Glutamatergic neuron (in vitro differentiated cells): Measurements from ENCODE around the gene NAB2. TPM values are rescaled to one million over a fixed set of nuclear protein-coding genes. Genes with fewer than 3 reads are reported as not detected.

Source experiments
- DNase-seq: peaks from one replicate; pipeline ENCODE4 v3.0.0; 2022
- H3K27ac Mint-ChIP-seq: one replicate; pipeline ENCODE4 v1.8.0; 2020; ENCODE audit warnings: mild to moderate bottlenecking, mixed read lengths, inconsistent platforms; ENCODE audit not compliant: unreplicated experiment
- H3K27me3 Mint-ChIP-seq: one replicate; pipeline ENCODE4 v1.8.0; 2020; ENCODE audit warnings: mild to moderate bottlenecking, moderate library complexity, mixed read lengths, inconsistent platforms; ENCODE audit not compliant: unreplicated experiment
- H3K36me3 Mint-ChIP-seq: one replicate; pipeline ENCODE4 v1.8.0; 2020; ENCODE audit warnings: mild to moderate bottlenecking, mixed read lengths, inconsistent platforms; ENCODE audit not compliant: unreplicated experiment
- H3K4me1 Mint-ChIP-seq: one replicate; pipeline ENCODE4 v1.8.0; 2020; ENCODE audit warnings: mild to moderate bottlenecking, low read depth, mixed read lengths, inconsistent platforms; ENCODE audit not compliant: unreplicated experiment
- H3K4me3 Mint-ChIP-seq: one replicate; pipeline ENCODE4 v1.8.0; 2020; ENCODE audit warnings: mild to moderate bottlenecking, mixed read lengths, inconsistent platforms; ENCODE audit not compliant: unreplicated experiment
- H3K9me3 Mint-ChIP-seq: one replicate; pipeline ENCODE4 v1.8.0; 2020; ENCODE audit warnings: mild to moderate bottlenecking, moderate library complexity, mixed read lengths, inconsistent platforms; ENCODE audit not compliant: unreplicated experiment
- CTCF ChIP-seq: fragments of 200-600 bp; sonication (generic); IDR thresholded peaks from one replicate; pipeline ENCODE4 v1.5.0; 2021; ENCODE audit not compliant: partially characterized antibody, unreplicated experiment
- total RNA-seq: library from RNA; stranded (reverse); fragmentation: NEBNext Ultra II Directional; extraction: Animal tissue kit (Norgen Biotek cat#: 25700); gene quantifications from one replicate; pipeline ENCODE4 v1.2.1, GENCODE V29; 2021; ENCODE audit not compliant: unreplicated experiment

NAB2 gene
- total RNA-seq, 1 donor from 2014 or later, result 20.0 TPM

GRCh38 chr12:57092529-57092862 lies 3.6 kb downstream of the NAB2 start:
- no peak for DNase-seq
- H3K9me3 Mint-ChIP-seq, result peaks cover 6% of the 10 kb centered on the region
- H3K4me1 Mint-ChIP-seq, result peaks cover 28% of the 10 kb centered on the region
- H3K36me3 Mint-ChIP-seq, result no peaks in the 10 kb centered on the region
- no peak for TF ChIP-seq CTCF
- H3K4me3 Mint-ChIP-seq, result no peak overlapping the region
- H3K27me3 Mint-ChIP-seq, result peaks cover 23% of the 10 kb centered on the region
- H3K27ac Mint-ChIP-seq, result no peak overlapping the region

GRCh38 chr12:57092876-57093414 lies 4.0 kb downstream of the NAB2 start:
- H3K27me3 Mint-ChIP-seq, result peaks cover 21% of the 10 kb centered on the region

GRCh38 chr12:57093415-57094207 lies 4.7 kb downstream of the NAB2 start:
- TF ChIP-seq CTCF, result peak; percentile 67
- no peaks in the 10 kb centered on the region for H3K36me3 Mint-ChIP-seq
- peaks cover 4% of the 10 kb centered on the region for H3K9me3 Mint-ChIP-seq
- peak overlapping the region; percentile 71 for H3K27ac Mint-ChIP-seq
- peak; percentile 76 for DNase-seq
- peaks cover 28% of the 10 kb centered on the region for H3K4me1 Mint-ChIP-seq
- peaks cover 18% of the 10 kb centered on the region for H3K27me3 Mint-ChIP-seq
- peak overlapping the region; percentile 67 for H3K4me3 Mint-ChIP-seq

More at GRCh38 chr12:57092876-57093414, 4.0 kb downstream of the NAB2 start:
- Mint-ChIP-seq H3K4me1 (peaks cover 28% of the 10 kb centered on the region), H3K36me3 (no peaks in the 10 kb centered on the region), H3K27ac (no peak overlapping the region), H3K4me3 (no peak overlapping the region), H3K9me3 (peaks cover 6% of the 10 kb centered on the region)
- DNase-seq, result no peak
- TF ChIP-seq CTCF, result no peak

GRCh38 chr12:57094208-57095160 lies 5.6 kb downstream of the NAB2 start:
- Mint-ChIP-seq H3K27ac (no peak overlapping the region), H3K36me3 (no peaks in the 10 kb centered on the region), H3K4me3 (peak overlapping the region; percentile 38), H3K4me1 (peaks cover 28% of the 10 kb centered on the region), H3K9me3 (peaks cover 4% of the 10 kb centered on the region), H3K27me3 (peaks cover 18% of the 10 kb centered on the region)
- no peak for DNase-seq
- no peak for TF ChIP-seq CTCF
